ENCODE data around the gene MSRB1. TPM values are rescaled to one million over a fixed set of nuclear protein-coding genes. Genes with fewer than 3 reads are reported as not detected.
"Not testable (repeated sequence)": the region's sequence is repeated elsewhere in the genome, so short reads cannot be mapped to it uniquely, and the experiment has no call there.

MSRB1 gene
- total RNA-seq, 1 donor from 2014 or later, result 39.2 TPM

GRCh38 chr16:1964506-1965395, 21.8 kb upstream of the MSRB1 start, which contains the start of gene RPS2:
RPS2 (minus strand) TSS chr16:1964826; CDS start chr16:1964625, 201 bp downstream.
- intact Hi-C loops (cut with DNase I), result no loop called here
- DNase-seq (ENCODE audit: low spot score), result peak; percentile 100

GRCh38 chr16:1963806-1964505, 21.0 kb upstream of the MSRB1 start:
- intact Hi-C loops (cut with DNase I), result no loop called here
- no peak for DNase-seq (ENCODE audit: low spot score)

DNA sequence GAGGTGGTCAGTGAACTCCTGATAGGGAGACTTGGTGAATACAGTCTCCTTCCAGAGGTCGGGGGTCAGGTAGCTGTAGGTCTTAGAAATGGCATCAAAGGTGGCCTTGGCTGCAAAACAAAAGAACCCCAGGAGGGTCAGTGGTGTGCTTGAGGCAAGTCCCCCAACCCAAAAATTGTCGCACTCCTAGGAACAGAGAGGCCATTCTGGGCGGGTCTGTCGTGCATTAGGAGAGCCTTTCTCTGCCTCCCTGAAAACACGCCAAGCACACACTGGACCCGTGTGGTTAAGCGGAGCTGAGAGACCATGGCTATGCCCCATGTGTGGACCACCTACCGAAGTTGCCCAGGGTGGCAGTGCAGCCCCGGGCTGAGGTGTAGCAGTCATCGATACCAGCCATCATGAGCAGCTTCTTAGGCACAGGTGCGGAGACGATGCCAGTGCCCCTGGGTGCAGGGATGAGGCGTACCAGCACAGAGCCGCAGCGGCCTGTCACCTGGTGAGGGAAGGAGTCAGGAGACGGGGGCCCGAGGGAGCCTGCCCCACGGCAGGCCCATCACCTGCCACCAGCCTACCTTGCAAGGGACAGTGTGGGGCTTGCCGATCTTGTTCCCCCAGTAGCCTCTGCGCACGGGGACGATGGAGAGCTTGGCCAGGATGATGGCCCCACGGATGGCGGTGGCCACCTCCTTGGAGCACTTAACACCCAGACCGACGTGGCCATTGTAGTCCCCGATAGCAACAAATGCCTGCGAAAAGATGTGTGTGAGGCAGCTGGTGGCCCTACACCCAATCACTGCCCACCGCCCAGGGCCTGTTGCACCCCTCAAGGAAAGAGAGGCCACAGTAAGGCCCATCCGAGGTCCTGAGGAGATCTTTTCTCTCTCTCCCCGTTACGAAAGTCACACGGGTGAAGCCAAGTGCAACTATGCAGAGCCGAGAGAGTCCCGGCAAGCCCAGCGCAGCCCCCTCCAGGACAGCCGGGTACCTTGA, 19.5 kb upstream of the MSRB1 start:
- DNase-seq (ENCODE audit: low spot score); intact Hi-C loops (cut with DNase I): not testable (repeated sequence)

DNA sequence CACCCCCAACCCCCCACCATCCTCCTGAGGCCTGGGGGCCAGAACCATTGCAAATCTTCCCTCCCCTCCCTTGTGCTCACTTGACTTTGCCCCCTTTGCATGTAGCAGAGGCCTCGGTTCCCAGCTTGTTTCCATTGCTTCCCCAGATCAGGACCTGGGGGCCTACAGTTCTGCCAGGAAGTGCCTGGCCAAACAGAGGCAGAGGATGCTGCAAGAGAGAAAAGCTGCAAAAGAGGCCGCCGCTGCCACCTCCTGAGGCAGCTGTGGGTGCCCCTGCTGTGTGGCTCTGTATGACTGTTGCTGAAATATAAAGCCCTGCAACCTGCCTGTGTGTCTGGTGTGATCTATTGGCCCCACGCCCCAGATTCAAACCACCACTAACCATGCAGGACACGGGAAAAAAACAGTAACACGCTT, 18.7 kb upstream of the MSRB1 start:
- DNase-seq (ENCODE audit: low spot score), result no peak
- intact Hi-C loops (cut with DNase I), result no loop called here

DNA sequence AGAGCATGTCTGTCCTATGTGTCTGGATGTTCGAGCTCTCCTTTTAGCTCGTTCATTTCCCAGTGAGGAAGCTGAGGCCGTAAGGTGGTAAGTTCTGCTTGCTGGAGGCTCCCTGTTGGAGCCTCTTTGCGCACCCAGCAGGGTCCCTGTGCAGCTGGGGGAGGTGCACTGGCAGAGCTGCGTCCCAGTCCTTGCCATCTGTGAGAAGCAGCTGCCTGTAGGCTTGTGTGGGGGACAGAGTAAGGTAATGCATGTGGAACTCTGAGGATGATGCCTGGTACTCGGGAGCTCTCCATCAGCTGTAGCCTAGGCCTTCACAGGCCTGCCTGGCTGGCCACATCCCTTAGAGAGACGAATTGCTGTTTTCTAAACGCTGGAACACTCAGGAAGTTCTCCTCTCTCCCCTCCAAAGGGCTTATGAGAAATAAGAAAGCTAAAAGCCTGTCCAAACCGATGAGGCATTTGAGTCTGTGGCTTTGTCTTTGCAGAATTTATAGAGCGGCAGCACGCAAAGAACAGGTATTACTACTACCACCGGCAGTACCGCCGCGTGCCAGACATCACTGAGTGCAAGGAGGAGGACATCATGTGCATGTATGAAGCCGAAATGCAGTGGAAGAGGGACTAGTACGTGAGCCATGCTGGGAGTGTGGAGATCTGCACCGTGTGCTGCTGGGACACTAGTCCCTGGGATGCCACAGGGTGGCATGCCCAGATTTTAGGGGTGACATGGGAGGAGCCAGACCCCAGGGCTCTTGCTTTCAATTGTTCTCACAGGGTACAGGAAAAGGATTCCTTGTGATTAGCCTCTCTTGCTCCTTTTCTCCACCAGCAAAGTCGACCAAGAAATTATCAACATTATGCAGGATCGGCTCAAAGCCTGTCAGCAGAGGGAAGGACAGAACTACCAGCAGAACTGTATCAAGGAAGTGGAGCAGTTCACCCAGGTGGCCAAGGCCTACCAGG, 17.9 kb upstream of the MSRB1 start:
- no peak for DNase-seq (ENCODE audit: low spot score)
- intact Hi-C loops (cut with DNase I), result no loop called here

GRCh38 chr16:1959269-1960039, 16.5 kb upstream of the MSRB1 start, which contains the start of gene NDUFB10:
NDUFB10 (plus strand) TSS chr16:1959538; CDS start chr16:1959625, 87 bp downstream.
- peak; percentile 97 for DNase-seq (ENCODE audit: low spot score)
- intact Hi-C loops (cut with DNase I), result no loop called here

GRCh38 chr16:1958715-1959268, 15.8 kb upstream of the MSRB1 start:
- intact Hi-C loops (cut with DNase I), result no loop called here
- no peak for DNase-seq (ENCODE audit: low spot score)

- DNase-seq (ENCODE audit: low spot score); intact Hi-C loops (cut with DNase I): not testable (repeated sequence)
Observed at GRCh38 chr16:1958143-1958491, 15.1 kb upstream of the MSRB1 start.

DNA sequence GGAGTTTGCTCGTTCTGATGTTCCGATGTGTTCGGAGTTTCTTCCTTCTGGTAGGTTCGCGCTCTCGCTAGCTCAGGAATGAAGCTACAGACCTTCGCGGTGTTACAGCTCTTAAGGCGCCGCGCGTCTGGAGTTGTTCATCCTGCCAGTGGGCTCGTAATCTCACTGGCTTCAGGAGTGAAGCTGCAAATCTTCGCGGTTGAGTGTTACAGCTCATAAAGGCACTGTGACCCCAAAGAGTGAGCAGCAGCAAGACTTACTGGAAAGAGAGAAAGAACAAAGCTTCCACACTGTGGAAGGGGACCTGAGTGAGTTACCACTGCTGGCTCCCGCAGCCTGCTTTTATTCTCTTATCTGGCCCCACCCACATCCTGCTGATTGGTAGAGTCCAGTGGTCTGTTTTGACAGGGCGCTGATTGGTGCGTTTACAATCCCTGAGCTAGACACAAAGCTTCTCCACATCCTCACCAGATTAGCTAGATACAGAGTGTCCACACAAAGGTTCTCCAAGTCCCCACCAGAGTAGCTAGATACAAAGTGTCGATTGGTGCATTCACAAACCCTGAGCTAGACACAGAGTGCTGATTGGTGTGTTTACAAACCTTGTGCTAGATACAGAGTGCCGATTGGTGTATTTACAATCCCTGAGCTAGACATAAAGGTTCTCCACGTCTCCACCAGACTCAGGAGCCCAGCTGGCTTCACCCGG, 14.6 kb upstream of the MSRB1 start:
- not testable (repeated sequence) for DNase-seq (ENCODE audit: low spot score)

GRCh38 chr16:1953734-1954133, 10.7 kb upstream of the MSRB1 start:
- intact Hi-C loops (cut with DNase I), result no loop called here
- DNase-seq (ENCODE audit: low spot score), result peak; percentile 74

More for the DNA sequence above, 14.6 kb upstream of the MSRB1 start:
- intact Hi-C loops (cut with DNase I), result not testable (repeated sequence)

- intact Hi-C loops (cut with DNase I), result no loop called here
- peak; percentile 84 for DNase-seq (ENCODE audit: low spot score)
Observed at GRCh38 chr16:1950559-1950958, 7.6 kb upstream of the MSRB1 start.

DNA sequence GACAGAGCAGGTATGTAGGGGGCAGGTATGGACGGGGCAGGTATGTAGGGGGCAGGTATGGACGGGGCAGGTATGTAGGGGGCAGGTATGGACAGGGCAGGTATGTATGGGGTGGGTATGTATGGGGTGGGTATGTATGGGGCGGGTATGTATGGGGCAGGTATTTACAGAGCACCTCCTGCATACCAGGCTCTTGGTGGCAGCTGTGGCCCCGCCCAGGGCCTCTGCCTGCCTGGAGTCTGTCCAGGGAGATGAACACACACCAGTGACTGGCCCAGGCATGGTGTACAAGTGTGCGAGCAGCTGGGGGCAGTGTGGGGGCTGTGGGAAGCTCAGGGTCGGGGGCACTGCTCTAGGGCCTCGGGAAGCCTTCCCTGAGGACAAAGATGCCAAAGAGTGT, 7.0 kb upstream of the MSRB1 start:
- intact Hi-C loops (cut with DNase I), result no loop called here
- DNase-seq (ENCODE audit: low spot score), result peak; percentile 75

- DNase-seq (ENCODE audit: low spot score), result no peak
- intact Hi-C loops (cut with DNase I), result no loop called here
Observed at GRCh38 chr16:1949507-1949906, 6.5 kb upstream of the MSRB1 start.

- DNase-seq (ENCODE audit: low spot score), result no peak
- intact Hi-C loops (cut with DNase I), result no loop called here
Observed at GRCh38 chr16:1947369-1947670, 4.3 kb upstream of the MSRB1 start.

- intact Hi-C loops (cut with DNase I), result no loop called here
- DNase-seq (ENCODE audit: low spot score), result no peak
Observed at GRCh38 chr16:1946495-1947368, 3.7 kb upstream of the MSRB1 start.

Data from cardiac septum (tissue), 1 donor.